Measurements from ENCODE around the gene MVB12B.

The MVB12B gene

DNA sequence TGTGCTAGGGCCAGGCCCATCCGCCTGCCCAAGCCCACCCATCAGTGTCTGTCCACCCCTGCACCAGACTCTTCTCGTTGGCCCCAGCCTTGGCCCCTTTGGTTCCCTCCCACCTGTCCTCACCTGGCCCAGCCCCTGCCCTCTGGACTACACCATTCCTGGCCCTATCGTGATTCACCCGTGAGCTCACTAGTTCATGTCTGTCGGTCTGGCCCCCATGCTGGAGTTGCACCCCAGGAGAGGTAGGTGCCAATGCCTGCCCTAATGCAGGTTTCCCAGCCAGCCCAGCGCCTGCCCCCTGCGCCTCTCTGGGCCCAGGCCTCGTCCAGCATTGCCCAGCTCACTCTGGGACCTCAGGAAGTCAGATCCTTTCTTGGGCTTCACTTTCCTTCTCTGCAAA, 171.7 kb downstream of the MVB12B start:
- TF ChIP-seq MYC (IDR thresholded peaks at IDR 0.05; ENCODE audit: low read depth, low read length) (no peak), POLR2A (IDR thresholded peaks at IDR 0.05; ENCODE audit: extremely low read depth, insufficient read length) (no peak)
- TF ChIP-seq, protein P1, sequence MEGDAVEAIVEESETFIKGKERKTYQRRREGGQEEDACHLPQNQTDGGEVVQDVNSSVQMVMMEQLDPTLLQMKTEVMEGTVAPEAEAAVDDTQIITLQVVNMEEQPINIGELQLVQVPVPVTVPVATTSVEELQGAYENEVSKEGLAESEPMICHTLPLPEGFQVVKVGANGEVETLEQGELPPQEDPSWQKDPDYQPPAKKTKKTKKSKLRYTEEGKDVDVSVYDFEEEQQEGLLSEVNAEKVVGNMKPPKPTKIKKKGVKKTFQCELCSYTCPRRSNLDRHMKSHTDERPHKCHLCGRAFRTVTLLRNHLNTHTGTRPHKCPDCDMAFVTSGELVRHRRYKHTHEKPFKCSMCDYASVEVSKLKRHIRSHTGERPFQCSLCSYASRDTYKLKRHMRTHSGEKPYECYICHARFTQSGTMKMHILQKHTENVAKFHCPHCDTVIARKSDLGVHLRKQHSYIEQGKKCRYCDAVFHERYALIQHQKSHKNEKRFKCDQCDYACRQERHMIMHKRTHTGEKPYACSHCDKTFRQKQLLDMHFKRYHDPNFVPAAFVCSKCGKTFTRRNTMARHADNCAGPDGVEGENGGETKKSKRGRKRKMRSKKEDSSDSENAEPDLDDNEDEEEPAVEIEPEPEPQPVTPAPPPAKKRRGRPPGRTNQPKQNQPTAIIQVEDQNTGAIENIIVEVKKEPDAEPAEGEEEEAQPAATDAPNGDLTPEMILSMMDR (IDR thresholded peaks at IDR 0.05; ENCODE audit: low read depth, low read length), result no peak
- TF ChIP-seq, protein P2, sequence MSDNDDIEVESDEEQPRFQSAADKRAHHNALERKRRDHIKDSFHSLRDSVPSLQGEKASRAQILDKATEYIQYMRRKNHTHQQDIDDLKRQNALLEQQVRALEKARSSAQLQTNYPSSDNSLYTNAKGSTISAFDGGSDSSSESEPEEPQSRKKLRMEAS (IDR thresholded peaks at IDR 0.05; ENCODE audit: low read depth, low read length), result no peak

GRCh38 chr9:126499005-126499910, 172.6 kb downstream of the MVB12B start:
- H3K4me3 ChIP-seq (ENCODE audit: low read depth, low read length), result peak overlapping the region; percentile 53
- peak; percentile 49 for DNase-seq (ENCODE audit: low read depth)
- TF ChIP-seq, protein P1 (IDR thresholded peaks at IDR 0.05; ENCODE audit: low read depth, low read length), result peak; percentile 95
- TF ChIP-seq, protein P2 (IDR thresholded peaks at IDR 0.05; ENCODE audit: low read depth, low read length), result no peak
- TF ChIP-seq POLR2A (IDR thresholded peaks at IDR 0.05; ENCODE audit: extremely low read depth, insufficient read length) (no peak), MYC (IDR thresholded peaks at IDR 0.05; ENCODE audit: low read depth, low read length) (no peak)

More for the DNA sequence above, 171.7 kb downstream of the MVB12B start:
- no peak for DNase-seq (ENCODE audit: low read depth)
- H3K4me3 ChIP-seq (ENCODE audit: low read depth, low read length), result no peak overlapping the region

GRCh38 chr9:126499911-126500599, 173.4 kb downstream of the MVB12B start:
- DNase-seq (ENCODE audit: low read depth), result peak; percentile 26
- H3K4me3 ChIP-seq (ENCODE audit: low read depth, low read length), result no peak overlapping the region
- TF ChIP-seq, protein P2 (IDR thresholded peaks at IDR 0.05; ENCODE audit: low read depth, low read length), result no peak
- TF ChIP-seq, protein P1 (IDR thresholded peaks at IDR 0.05; ENCODE audit: low read depth, low read length), result no peak

DNA sequence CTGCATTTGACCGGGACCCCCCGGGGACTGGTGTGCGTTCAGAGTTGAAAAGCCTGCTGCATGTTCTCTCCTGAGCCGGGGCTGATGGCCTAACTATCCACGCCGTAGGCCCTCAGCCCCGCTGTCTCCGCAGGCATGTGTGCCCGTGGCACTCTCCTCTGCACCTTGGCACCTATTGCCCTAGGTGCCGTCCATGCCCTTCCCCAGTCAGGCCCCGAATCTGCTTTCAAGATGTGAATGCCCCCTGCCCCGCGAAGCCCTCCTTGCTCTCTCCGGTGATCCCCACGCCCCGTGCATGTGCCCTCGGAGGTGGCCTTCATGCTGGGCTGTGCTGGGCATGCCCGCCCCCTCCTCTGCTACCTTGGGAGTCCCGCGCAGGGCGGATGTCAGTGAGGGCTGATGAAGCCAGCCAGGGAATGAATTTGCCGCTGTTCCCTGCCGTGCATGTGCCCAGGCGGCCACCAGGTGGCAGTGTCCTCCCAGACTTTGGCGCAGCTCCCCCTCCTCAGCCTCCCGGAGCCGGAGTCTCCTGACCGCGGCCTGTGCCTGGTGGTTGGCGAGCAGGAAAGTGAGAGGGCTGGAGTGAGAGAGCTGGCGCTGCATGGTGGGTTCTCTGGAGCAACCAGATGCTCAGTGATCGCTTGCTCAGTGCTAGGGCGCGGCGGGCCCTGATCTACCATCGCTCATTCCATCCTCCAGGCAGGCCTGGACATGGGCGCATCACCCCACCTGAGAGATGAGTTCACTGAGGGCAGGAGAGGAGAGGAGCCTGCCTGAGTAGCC, 174.2 kb downstream of the MVB12B start:
- H3K4me3 ChIP-seq (ENCODE audit: low read depth, low read length), result no peak overlapping the region
- peak; percentile 80 for DNase-seq (ENCODE audit: low read depth)
- TF ChIP-seq, protein P1 (IDR thresholded peaks at IDR 0.05; ENCODE audit: low read depth, low read length), result peak; percentile 74
- TF ChIP-seq MYC (IDR thresholded peaks at IDR 0.05; ENCODE audit: low read depth, low read length), result no peak

DNA sequence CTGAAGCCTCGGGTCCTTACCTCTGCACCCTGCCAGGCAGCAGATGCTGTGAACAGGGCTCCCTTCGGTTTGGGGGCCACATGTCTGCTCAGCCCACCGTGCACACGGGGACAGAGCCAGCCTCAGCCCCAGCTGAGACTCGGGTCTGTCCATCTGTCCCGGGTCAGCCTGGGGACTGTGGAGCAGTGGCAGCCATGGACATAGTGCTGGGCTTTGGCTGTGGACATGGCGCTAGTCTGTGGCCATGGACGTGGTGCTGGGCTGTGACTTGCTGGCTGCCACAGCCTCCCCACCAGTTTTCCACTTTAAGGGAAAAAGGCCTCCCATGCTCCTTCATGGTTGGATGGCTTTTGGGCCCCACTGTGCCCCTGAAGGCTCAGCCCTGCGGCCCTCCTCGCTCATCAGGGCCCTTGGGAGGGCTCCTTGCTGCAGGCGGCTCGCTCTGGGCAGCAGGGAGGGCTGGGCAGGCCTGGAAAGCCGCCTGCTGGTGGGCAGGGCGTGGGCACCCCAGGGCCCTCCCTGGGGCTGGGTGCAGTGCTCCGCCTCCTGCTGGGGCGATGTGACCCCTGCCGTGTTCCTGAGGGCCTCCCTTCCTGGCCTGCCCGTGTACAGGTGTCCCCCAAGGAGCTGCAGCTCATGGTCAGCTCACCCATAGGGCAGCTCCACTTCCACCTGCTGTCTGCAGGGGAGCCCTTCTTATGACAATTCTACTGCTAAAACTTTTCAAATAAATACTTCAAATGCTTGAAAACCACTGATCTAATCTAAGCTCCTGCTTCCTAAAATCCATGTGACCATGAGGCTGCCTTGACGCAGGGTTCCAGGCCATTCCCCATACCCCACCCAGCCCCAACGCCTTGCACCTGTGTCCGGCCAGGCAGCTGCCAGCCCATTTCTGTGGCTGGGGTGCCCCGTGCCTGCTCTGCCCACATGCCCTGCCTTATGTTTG, 175.0 kb downstream of the MVB12B start:
- H3K4me3 ChIP-seq (ENCODE audit: low read depth, low read length), result no peak overlapping the region
- no peak for DNase-seq (ENCODE audit: low read depth)
- TF ChIP-seq, protein P1 (IDR thresholded peaks at IDR 0.05; ENCODE audit: low read depth, low read length), result no peak
- TF ChIP-seq POLR2A (IDR thresholded peaks at IDR 0.05; ENCODE audit: extremely low read depth, insufficient read length), result no peak
- TF ChIP-seq MYC (IDR thresholded peaks at IDR 0.05; ENCODE audit: low read depth, low read length), result no peak
- TF ChIP-seq, protein P2 (IDR thresholded peaks at IDR 0.05; ENCODE audit: low read depth, low read length), result no peak
